Rectal smooth muscle tissue (tissue), 1 donor: ENCODE measurements around the gene PPP6R3.
A peak's percentile ranks its signal among the peaks of the same experiment; 100 is the strongest.

Source experiments
- H3K27ac ChIP-seq: one replicate; pipeline ENCODE4 v1.7.0; 2013; ENCODE audit warnings: low read depth, low read length, inconsistent platforms
- H3K27me3 ChIP-seq: one replicate; pipeline ENCODE4 v1.7.0; 2013; ENCODE audit warnings: low read length; ENCODE audit not compliant: control insufficient read depth, insufficient read depth
- H3K36me3 ChIP-seq: one replicate; pipeline ENCODE4 v1.7.0; 2013; ENCODE audit warnings: low read length; ENCODE audit not compliant: control insufficient read depth, insufficient read depth
- H3K4me1 ChIP-seq: one replicate; pipeline ENCODE4 v1.7.0; 2013; ENCODE audit warnings: low read length; ENCODE audit not compliant: control insufficient read depth, insufficient read depth
- H3K4me3 ChIP-seq: one replicate; pipeline ENCODE4 v1.7.0; 2013; ENCODE audit warnings: low read length
- H3K9ac ChIP-seq: one replicate; pipeline ENCODE4 v1.7.0; 2013; ENCODE audit warnings: low read length

PPP6R3 gene

GRCh38 chr11:68543594-68543993 lies 83.0 kb downstream of the PPP6R3 start:
- peaks cover 16% of the 10 kb centered on the region for H3K4me1 ChIP-seq
- H3K36me3 ChIP-seq: peaks cover 10% of the 10 kb centered on the region
- H3K27ac ChIP-seq: peak overlapping the region; percentile 19

GRCh38 chr11:68545347-68545746 lies 84.8 kb downstream of the PPP6R3 start:
- Histone ChIP-seq H3K27me3 (no peaks in the 10 kb centered on the region), H3K9ac (no peak overlapping the region), H3K27ac (no peak overlapping the region), H3K36me3 (peaks cover 6% of the 10 kb centered on the region), H3K4me1 (peaks cover 27% of the 10 kb centered on the region), H3K4me3 (no peak overlapping the region)

More at GRCh38 chr11:68543594-68543993, 83.0 kb downstream of the PPP6R3 start:
- Histone ChIP-seq H3K27me3 (no peaks in the 10 kb centered on the region), H3K4me3 (no peak overlapping the region), H3K9ac (no peak overlapping the region)

- peaks cover 29% of the 10 kb centered on the region for H3K4me1 ChIP-seq
Measured at GRCh38 chr11:68545796-68546195, 85.2 kb downstream of the PPP6R3 start.

GRCh38 chr11:68546555-68546954 lies 86.0 kb downstream of the PPP6R3 start:
- Histone ChIP-seq H3K4me1 (peaks cover 29% of the 10 kb centered on the region), H3K9ac (no peak overlapping the region), H3K27me3 (no peaks in the 10 kb centered on the region), H3K36me3 (peaks cover 6% of the 10 kb centered on the region), H3K4me3 (no peak overlapping the region), H3K27ac (no peak overlapping the region)

More at GRCh38 chr11:68545796-68546195, 85.2 kb downstream of the PPP6R3 start:
- Histone ChIP-seq H3K9ac (no peak overlapping the region), H3K36me3 (peaks cover 6% of the 10 kb centered on the region), H3K27me3 (no peaks in the 10 kb centered on the region), H3K4me3 (no peak overlapping the region), H3K27ac (no peak overlapping the region)

GRCh38 chr11:68549789-68550484 lies 89.4 kb downstream of the PPP6R3 start:
- Histone ChIP-seq H3K27ac (peak overlapping the region; percentile 6), H3K27me3 (no peaks in the 10 kb centered on the region), H3K36me3 (peaks cover 18% of the 10 kb centered on the region), H3K9ac (no peak overlapping the region), H3K4me1 (peaks cover 13% of the 10 kb centered on the region), H3K4me3 (no peak overlapping the region)

- no peak overlapping the region for H3K27ac ChIP-seq
- H3K36me3 ChIP-seq: peaks cover 18% of the 10 kb centered on the region
- H3K4me3 ChIP-seq: no peak overlapping the region
- H3K27me3 ChIP-seq: no peaks in the 10 kb centered on the region
- H3K9ac ChIP-seq: no peak overlapping the region
- peaks cover 13% of the 10 kb centered on the region for H3K4me1 ChIP-seq
Measured at GRCh38 chr11:68550485-68550817, 89.9 kb downstream of the PPP6R3 start.

GRCh38 chr11:68551223-68551622 lies 90.7 kb downstream of the PPP6R3 start:
- H3K36me3 ChIP-seq: peaks cover 18% of the 10 kb centered on the region
- H3K27ac ChIP-seq: no peak overlapping the region
- no peak overlapping the region for H3K4me3 ChIP-seq
- peaks cover 13% of the 10 kb centered on the region for H3K4me1 ChIP-seq
- no peak overlapping the region for H3K9ac ChIP-seq
- no peaks in the 10 kb centered on the region for H3K27me3 ChIP-seq

GRCh38 chr11:68551777-68552176 lies 91.2 kb downstream of the PPP6R3 start:
- Histone ChIP-seq H3K9ac (no peak overlapping the region), H3K36me3 (peaks cover 18% of the 10 kb centered on the region), H3K27me3 (no peaks in the 10 kb centered on the region), H3K4me1 (peaks cover 13% of the 10 kb centered on the region), H3K4me3 (no peak overlapping the region), H3K27ac (no peak overlapping the region)

GRCh38 chr11:68552542-68552941 lies 92.0 kb downstream of the PPP6R3 start:
- peaks cover 15% of the 10 kb centered on the region for H3K36me3 ChIP-seq

GRCh38 chr11:68560216-68560615 lies 99.7 kb downstream of the PPP6R3 start:
- no peak overlapping the region for H3K27ac ChIP-seq
- H3K4me3 ChIP-seq: no peak overlapping the region
- H3K9ac ChIP-seq: no peak overlapping the region
- H3K36me3 ChIP-seq: peaks cover 10% of the 10 kb centered on the region
- H3K4me1 ChIP-seq: no peaks in the 10 kb centered on the region
- no peaks in the 10 kb centered on the region for H3K27me3 ChIP-seq

More at GRCh38 chr11:68552542-68552941, 92.0 kb downstream of the PPP6R3 start:
- H3K27me3 ChIP-seq: no peaks in the 10 kb centered on the region
- H3K27ac ChIP-seq: no peak overlapping the region
- peaks cover 13% of the 10 kb centered on the region for H3K4me1 ChIP-seq
- H3K4me3 ChIP-seq: no peak overlapping the region
- H3K9ac ChIP-seq: no peak overlapping the region

GRCh38 chr11:68563454-68563853 lies 102.9 kb downstream of the PPP6R3 start:
- Histone ChIP-seq H3K27me3 (no peaks in the 10 kb centered on the region), H3K4me3 (no peak overlapping the region), H3K4me1 (no peaks in the 10 kb centered on the region), H3K27ac (no peak overlapping the region), H3K36me3 (peaks cover 19% of the 10 kb centered on the region), H3K9ac (no peak overlapping the region)

GRCh38 chr11:68564261-68564660 lies 103.7 kb downstream of the PPP6R3 start:
- H3K36me3 ChIP-seq: peaks cover 15% of the 10 kb centered on the region
- no peaks in the 10 kb centered on the region for H3K4me1 ChIP-seq
- H3K4me3 ChIP-seq: no peak overlapping the region
- H3K9ac ChIP-seq: no peak overlapping the region
- H3K27ac ChIP-seq: no peak overlapping the region
- H3K27me3 ChIP-seq: no peaks in the 10 kb centered on the region

- H3K27ac ChIP-seq: no peak overlapping the region
- H3K36me3 ChIP-seq: peaks cover 15% of the 10 kb centered on the region
Measured at GRCh38 chr11:68565768-68566167, 105.2 kb downstream of the PPP6R3 start.

More at GRCh38 chr11:68565768-68566167, 105.2 kb downstream of the PPP6R3 start:
- Histone ChIP-seq H3K4me3 (no peak overlapping the region), H3K4me1 (no peaks in the 10 kb centered on the region), H3K9ac (no peak overlapping the region), H3K27me3 (no peaks in the 10 kb centered on the region)
